HG02759 (cell line): Measurements from ENCODE around the gene TMEM98.
A peak's percentile ranks its signal among the peaks of the same experiment; 100 is the strongest.
"Not testable (repeated sequence)": the region's sequence is repeated elsewhere in the genome, so short reads cannot be mapped to it uniquely, and the experiment has no call there.

Source experiments
- ATAC-seq: cut with Tn5 transposase; IDR thresholded peaks from one replicate; pipeline ENCODE4 v1.9.1; 2021; ENCODE audit warnings: mild to moderate bottlenecking, moderate library complexity; ENCODE audit not compliant: unreplicated experiment

Gene TMEM98, protein sequence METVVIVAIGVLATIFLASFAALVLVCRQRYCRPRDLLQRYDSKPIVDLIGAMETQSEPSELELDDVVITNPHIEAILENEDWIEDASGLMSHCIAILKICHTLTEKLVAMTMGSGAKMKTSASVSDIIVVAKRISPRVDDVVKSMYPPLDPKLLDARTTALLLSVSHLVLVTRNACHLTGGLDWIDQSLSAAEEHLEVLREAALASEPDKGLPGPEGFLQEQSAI

GRCh38 chr17:32927724-32928585 lies at the start of gene TMEM98:
TSS of gene TMEM98 (plus strand) at chr17:32928153. CDS start at chr17:32931529, 3,376 bp downstream.
- no peak for ATAC-seq

DNA sequence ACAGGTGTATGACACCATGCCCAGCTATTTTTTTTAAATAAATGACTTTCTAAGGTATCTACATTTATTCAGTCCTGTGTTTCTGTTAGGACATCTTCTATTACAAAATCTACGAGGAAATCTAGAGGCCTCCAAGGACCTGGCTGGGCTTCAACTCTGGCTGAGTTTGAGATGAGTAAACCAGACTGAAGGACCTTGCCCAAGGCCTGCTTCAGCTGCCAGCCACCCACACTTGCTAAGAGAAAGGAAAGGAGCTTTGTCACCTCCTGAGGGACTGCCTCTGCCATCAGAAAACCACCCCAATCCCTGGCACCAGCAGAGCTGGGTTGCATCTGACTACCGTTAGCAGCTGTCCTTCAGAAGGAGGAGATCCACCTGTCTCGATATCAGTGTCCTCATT lies 49.7 kb upstream of the TMEM98 start:
- no peak for ATAC-seq

- no peak for ATAC-seq
Observed at GRCh38 chr17:32879134-32879533, 48.8 kb upstream of the TMEM98 start.

GRCh38 chr17:32880671-32881453 lies 47.1 kb upstream of the TMEM98 start:
- no peak for ATAC-seq

DNA sequence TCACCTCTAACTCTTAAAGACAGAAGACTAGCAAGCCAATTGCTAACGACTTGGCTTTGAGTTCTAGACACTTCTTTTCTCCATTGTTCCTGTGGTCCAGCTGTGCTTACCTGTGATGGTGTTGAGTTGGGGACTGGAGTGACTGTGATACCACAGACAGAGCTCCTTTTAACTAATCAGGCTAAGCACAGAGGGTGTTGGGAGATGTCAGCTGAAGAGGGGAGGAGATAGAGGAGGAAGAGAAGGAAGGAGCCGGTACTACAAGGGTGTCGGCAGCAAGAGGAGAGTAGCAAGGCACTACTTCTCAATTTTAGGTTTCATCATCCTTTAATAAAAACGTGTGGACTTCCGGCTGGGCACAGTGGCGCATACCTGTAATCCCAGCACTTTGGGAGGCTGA lies 45.9 kb upstream of the TMEM98 start:
- no peak for ATAC-seq

GRCh38 chr17:32882734-32883133 lies 45.2 kb upstream of the TMEM98 start:
- ATAC-seq = no peak

DNA sequence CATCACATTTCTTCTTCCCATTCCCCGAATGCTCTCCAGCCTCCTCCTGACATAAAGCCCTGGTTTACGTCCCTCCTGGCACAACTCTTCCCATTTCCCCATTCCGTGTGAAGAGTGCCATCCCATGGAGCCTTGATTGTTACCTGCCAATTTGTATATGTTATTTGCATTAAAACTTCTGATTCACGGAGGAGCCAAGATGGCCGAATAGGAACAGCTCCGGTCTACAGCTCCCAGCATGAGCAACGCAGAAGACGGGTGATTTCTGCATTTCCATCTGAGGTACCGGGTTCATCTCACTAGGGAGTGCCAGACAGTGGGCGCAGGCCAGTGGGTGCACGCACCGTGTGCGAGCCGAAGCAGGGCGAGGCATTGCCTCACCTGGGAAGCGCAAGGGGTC lies 41.0 kb upstream of the TMEM98 start:
- ATAC-seq = not testable (repeated sequence)

DNA sequence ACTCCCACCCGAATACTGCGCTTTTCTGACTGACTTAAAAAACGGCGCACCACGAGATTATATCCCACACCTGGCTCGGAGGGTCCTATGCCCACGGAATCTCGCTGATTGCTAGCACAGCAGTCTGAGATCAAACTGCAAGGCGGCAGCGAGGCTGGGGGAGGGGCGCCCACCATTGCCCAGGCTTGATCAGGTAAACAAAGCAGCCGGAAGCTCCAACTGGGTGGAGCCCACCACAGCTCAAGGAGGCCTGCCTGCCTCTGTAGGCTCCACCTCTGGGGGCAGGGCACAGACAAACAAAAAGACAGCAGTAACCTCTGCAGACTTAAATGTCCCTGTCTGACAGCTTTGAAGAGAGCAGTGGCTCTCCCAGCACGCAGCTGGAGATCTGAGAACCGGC lies 40.5 kb upstream of the TMEM98 start:
- not testable (repeated sequence) for ATAC-seq

DNA sequence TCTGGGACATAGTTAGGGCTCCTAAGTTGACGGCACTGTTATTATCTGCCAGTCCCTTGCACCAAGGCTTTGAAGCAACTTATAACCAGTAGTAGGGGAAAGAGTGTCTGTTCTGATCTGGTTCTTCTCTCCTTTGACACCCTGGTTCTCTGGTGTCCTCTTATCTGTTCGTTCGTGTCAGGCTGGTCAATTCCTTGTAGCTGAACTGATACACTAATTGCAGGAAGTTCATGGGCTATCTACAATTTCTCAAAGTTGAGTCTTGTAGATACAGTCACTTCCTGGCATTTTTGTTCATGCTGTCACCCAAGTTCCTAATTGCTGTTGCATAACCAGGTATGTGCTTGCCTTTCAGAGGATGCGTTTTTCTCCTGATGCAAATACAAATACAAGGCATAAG lies 33.7 kb upstream of the TMEM98 start:
- ATAC-seq = no peak

DNA sequence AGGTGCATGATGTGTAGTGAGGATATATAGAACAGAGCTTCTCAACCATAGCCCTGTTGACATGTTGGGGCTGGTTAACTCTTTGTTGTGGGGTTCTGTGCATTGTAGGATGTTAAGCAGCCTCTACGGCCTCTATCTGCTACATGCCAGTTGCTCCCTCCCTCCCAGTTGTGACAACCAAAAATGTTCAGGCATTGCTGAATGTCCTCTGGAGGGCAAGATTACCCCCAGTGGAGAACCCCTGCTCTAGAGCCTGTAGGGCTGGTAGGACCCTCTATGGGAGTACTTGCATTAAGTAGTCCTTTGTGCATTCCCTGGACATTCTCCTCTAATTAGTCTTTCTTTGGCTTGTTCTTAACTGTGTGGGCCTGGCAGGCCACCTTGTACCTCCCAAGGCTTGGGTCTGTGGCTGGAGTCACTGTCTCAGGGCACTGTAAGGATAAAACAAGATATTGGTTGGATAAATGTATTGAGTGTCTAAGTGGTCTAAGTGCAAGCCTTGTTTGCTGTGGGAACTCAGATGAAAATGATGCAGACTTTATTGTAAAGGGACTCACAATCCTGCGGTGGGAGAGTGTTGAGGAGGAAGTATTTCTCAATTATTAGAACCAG lies 31.2 kb upstream of the TMEM98 start:
- no peak for ATAC-seq

- ATAC-seq = no peak
Observed at GRCh38 chr17:32899236-32900013, 28.5 kb upstream of the TMEM98 start.

GRCh38 chr17:32901743-32902142 lies 26.2 kb upstream of the TMEM98 start:
- no peak for ATAC-seq

GRCh38 chr17:32903774-32904673 lies 23.9 kb upstream of the TMEM98 start:
- no peak for ATAC-seq

- no peak for ATAC-seq
Observed at GRCh38 chr17:32904891-32905290, 23.1 kb upstream of the TMEM98 start.

- ATAC-seq = no peak
Observed at GRCh38 chr17:32907583-32907982, 20.4 kb upstream of the TMEM98 start.

- peak; percentile 66 for ATAC-seq
Observed at GRCh38 chr17:32909787-32910369, 18.1 kb upstream of the TMEM98 start.

DNA sequence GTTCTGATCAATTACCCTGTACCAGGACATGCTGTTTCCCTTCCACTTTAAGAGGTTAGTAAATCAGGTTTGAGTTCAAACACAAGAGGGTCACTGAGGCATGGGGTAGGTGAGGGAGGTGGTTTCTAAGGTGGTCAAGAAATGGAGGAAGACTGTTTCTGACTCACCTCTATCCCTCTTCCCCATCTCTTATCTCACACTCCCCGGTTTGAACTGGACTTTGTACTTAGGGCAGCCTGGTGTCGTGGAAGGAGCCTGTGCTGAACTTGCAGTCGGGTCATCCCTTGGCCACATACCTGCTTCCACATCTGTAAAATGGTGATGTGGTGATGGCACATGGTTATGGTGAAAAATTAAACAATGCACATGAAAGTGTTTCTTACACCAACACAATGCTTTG lies 17.2 kb upstream of the TMEM98 start:
- no peak for ATAC-seq

- ATAC-seq = no peak
Observed at GRCh38 chr17:32912218-32912897, 15.6 kb upstream of the TMEM98 start.
